Activated CD8-positive, alpha-beta memory T cell treated with anti-CD3 and anti-CD28 coated beads, Interleukin-2, amount 50 U/mL, for 24 hours (primary cell): ENCODE data around the gene HES7.
A peak's percentile ranks its signal among the peaks of the same experiment; 100 is the strongest.

Source experiments
- DNase-seq: peaks from one replicate; pipeline ENCODE4 v3.0.0-alpha.2; 2020; ENCODE audit errors: extremely low read depth

HES7 gene

GRCh38 chr17:8142887-8143580 lies 19.1 kb upstream of the HES7 start:
- DNase-seq = no peak

- no peak for DNase-seq
Measured at GRCh38 chr17:8142158-8142886, 18.4 kb upstream of the HES7 start.

GRCh38 chr17:8141741-8142140 lies 17.8 kb upstream of the HES7 start:
- no peak for DNase-seq

GRCh38 chr17:8141045-8141444 lies 17.1 kb upstream of the HES7 start:
- no peak for DNase-seq

GRCh38 chr17:8140065-8141029 lies 16.4 kb upstream of the HES7 start:
- DNase-seq = no peak

GRCh38 chr17:8138672-8139371 lies 14.9 kb upstream of the HES7 start:
- DNase-seq = peak; percentile 94

GRCh38 chr17:8138374-8138671 lies 14.4 kb upstream of the HES7 start:
- DNase-seq = no peak

GRCh38 chr17:8137645-8138373 lies 13.9 kb upstream of the HES7 start:
- no peak for DNase-seq

- no peak for DNase-seq
Measured at GRCh38 chr17:8133941-8134340, 10.0 kb upstream of the HES7 start.

- DNase-seq = no peak
Measured at GRCh38 chr17:8133399-8133798, 9.5 kb upstream of the HES7 start.

- no peak for DNase-seq
Measured at GRCh38 chr17:8131844-8132441, 8.0 kb upstream of the HES7 start.

GRCh38 chr17:8128125-8128784 lies 4.3 kb upstream of the HES7 start:
- no peak for DNase-seq

- DNase-seq = no peak
Measured at GRCh38 chr17:8126491-8127066, 2.7 kb upstream of the HES7 start.

GRCh38 chr17:8125947-8126490 lies 2.1 kb upstream of the HES7 start:
- DNase-seq = no peak

- DNase-seq = peak; percentile 81
Measured at GRCh38 chr17:8125154-8125946, 1.4 kb upstream of the HES7 start.

- DNase-seq = no peak
Measured at GRCh38 chr17:8124350-8125153, 646 bp upstream of the HES7 start.

- DNase-seq = no peak
Measured at GRCh38 chr17:8122924-8123694, 797 bp downstream of the HES7 start.
